Measurements from ENCODE around the gene FBP1. TPM values are rescaled to one million over a fixed set of nuclear protein-coding genes. Genes with fewer than 3 reads are reported as not detected.

Gene FBP1
- total and polyA plus RNA-seq, 2 donors (not counting 3 experiments of a cell fraction or from before 2014, with no cell fraction given): 2.5 to 3.8 TPM

DNA sequence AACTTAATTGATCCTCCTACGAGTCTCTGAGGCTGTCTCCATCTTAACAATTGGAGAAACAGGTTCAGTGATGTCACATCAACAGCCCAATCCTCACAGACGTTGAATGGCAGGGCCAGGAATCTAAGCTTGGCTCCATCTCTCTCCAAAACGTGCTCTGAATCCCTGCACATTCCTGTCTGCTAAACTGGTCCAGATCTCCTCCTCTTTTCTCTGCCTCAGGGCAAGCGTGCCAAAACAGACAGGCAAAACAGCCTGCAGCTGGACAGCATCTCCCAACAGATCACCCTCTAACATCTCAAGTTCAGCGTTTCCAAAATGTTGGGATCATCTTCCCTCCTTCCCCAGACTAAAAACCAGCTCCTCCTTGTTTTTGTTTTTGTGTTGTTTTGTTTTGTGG is 6.6 kb downstream of the FBP1 start:
- Histone ChIP-seq H3K4me2 (ENCODE audit: insufficient read depth, low read length) (no peak overlapping the region), H3K27ac (ENCODE audit: insufficient read depth, low read depth, low read length) (no peak overlapping the region), H3K36me3 (ENCODE audit: control insufficient read depth in 2 of 2, extremely low read depth in 1 of 2, insufficient read depth in 2 of 2, low read length in 2 of 2) (no peaks in the 10 kb centered on the region), H3K27me3 (ENCODE audit: control insufficient read depth in 2 of 2, insufficient read depth in 2 of 2, low read length in 2 of 2) (peaks cover 5 to 9% of the 10 kb centered on the region in 2 experiments), H3K9me3 (replicated peaks; ENCODE audit: control insufficient read depth, insufficient read depth, low read length) (no peaks in the 10 kb centered on the region), H3K79me2 (ENCODE audit: control insufficient read depth, insufficient read depth, low read length) (no peaks in the 10 kb centered on the region), H3K4me1 (ENCODE audit: control insufficient read depth, extremely low read depth, insufficient read depth, low read length) (no peaks in the 10 kb centered on the region), H4K20me1 (replicated peaks; ENCODE audit: control insufficient read depth, extremely low read depth, insufficient read depth, low read length) (no peaks in the 10 kb centered on the region), H3K4me3 (replicated peaks in 1 of 3; ENCODE audit: insufficient read depth in 1 of 3, low read depth in 1 of 3, low read length in 3 of 3) (no peak overlapping the region), H3K9ac (replicated peaks; ENCODE audit: extremely low read depth, insufficient read depth, low read length) (no peak overlapping the region), H3K9me1 (replicated peaks; ENCODE audit: control insufficient read depth, extremely low read depth, insufficient read depth, low read length) (no peaks in the 10 kb centered on the region), H2AFZ (ENCODE audit: low read depth, low read length) (no peak overlapping the region)
- ChIA-PET POLR2A (no interaction called here), CTCF (no interaction called here)
- BruUV-seq (replicated peaks): no TSS peak
- FAIRE-seq (no peak), DNase-seq (ENCODE audit: low read depth, low spot score) (no peak)
- intact Hi-C loops (cut with micrococcal nuclease): no loop called here
- TF ChIP-seq EZH2 (IDR thresholded peaks at IDR 0.05; ENCODE audit: borderline replicate concordance, low read depth, low read length, severe bottlenecking): no peak
- TF ChIP-seq GATA2 (IDR thresholded peaks at IDR 0.05; ENCODE audit: insufficient read depth, insufficient read length, low read depth, low read length): no peak
- TF ChIP-seq POLR2AphosphoS5 (IDR thresholded peaks at IDR 0.05; ENCODE audit: insufficient read depth, low read depth, low read length): no peak
- TF ChIP-seq CTCF (IDR thresholded peaks at IDR 0.05; ENCODE audit: extremely low read depth in 1 of 2, insufficient read depth in 1 of 2, low read depth in 1 of 2, low read length in 2 of 2): no peak
- no peak for TF ChIP-seq MAX (IDR thresholded peaks at IDR 0.05; ENCODE audit: insufficient read depth, insufficient read length)
- TF ChIP-seq MYC (IDR thresholded peaks at IDR 0.05; ENCODE audit: low read depth, low read length): no peak
- no peak for TF ChIP-seq FOS (IDR thresholded peaks at IDR 0.05; ENCODE audit: borderline replicate concordance, insufficient read depth, low read length)
- TF ChIP-seq JUN (IDR thresholded peaks at IDR 0.05; ENCODE audit: borderline replicate concordance, insufficient read depth, insufficient read length, low read depth): no peak
- TF ChIP-seq POLR2A (IDR thresholded peaks at IDR 0.05; ENCODE audit: low read depth, low read length): no peak
- dilution Hi-C loops (cut with MboI; ENCODE audit: extremely low pct_ligation_motif_present, low sequenced_read_pairs): no loop called here
